CD4-positive, alpha-beta T cell treated with Interleukin-15 for 4 hours (primary cell): ENCODE results near the gene EBF3.

Experiments
- DNase-seq: peaks from one replicate; pipeline ENCODE4 v3.0.0-alpha.2; 2020; ENCODE audit warnings: low spot score

EBF3 gene

DNA sequence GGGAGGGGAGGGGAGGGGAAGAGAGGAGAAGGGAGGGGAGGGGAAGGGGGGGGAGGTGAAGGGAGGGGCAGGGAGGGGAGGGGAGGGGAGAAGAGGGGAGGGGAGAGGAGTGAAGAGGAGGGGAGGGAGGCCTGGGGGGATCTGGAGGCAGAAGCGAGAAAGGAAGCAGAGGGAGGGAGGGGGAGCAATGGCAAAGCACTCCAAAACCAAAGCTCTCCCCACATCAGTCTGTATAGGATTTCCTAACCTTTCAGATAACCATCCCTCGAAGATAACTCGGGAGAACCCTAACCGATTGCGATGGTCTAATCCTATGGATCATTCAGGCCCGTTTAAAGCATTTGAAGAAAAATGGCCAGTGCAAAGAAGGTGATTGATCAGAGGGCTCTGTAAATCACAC, 19.0 kb downstream of the EBF3 start:
- DNase-seq = no peak

DNA sequence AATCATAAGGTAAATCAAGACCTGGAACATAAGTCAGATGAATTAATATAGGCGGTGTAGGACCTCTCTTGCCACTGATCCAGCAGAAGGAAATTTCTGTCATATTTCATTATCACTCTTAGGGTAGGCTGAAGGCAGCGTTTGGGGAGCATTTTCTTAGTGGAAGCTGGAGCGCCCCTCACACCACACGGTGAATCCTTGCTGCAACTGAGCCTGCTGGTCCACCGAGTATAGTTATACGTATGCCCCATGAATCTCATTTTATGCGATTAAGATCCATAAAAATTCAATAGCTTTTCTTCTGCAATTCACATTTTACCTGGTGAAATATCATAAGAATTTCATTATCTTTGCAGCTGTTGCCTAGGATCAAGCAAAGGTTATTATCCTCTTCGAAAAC, 19.6 kb downstream of the EBF3 start:
- DNase-seq = no peak

DNA sequence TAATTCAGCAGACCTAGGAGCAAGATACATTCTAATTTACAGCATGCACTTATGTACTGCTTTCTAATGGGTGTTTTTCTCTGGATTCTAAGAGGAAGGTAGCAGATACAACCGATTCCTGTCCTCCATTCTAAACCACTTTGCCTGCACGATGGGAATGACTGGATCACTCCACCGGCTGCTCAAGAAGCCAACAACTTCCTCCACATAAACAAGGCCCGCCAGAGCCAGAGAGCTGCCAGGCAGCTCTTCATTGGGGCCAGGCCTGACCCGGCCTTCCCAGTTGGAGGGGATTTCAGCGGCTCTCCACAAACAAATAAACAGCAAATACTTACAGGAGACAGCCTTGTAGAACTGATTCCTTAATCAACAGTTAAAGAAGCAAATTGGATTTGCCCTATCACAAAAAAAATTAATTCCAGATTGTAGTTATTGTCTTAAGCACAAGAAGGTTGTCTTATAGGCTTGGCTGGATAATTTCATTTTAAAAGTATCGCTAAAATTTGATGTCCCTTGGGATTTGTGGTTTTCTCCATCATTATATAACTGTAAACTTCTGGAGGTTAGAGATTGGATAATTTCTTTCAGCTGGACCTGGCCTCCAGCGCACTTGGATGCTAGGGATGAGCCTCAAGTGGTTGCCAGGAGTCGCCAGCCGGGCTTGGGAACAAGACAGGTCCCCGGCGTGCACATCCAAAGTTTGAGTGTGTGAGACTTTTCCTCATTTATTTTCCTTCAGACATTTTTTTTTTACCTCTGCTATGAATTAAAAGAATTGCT, 20.9 kb downstream of the EBF3 start:
- DNase-seq = no peak

DNA sequence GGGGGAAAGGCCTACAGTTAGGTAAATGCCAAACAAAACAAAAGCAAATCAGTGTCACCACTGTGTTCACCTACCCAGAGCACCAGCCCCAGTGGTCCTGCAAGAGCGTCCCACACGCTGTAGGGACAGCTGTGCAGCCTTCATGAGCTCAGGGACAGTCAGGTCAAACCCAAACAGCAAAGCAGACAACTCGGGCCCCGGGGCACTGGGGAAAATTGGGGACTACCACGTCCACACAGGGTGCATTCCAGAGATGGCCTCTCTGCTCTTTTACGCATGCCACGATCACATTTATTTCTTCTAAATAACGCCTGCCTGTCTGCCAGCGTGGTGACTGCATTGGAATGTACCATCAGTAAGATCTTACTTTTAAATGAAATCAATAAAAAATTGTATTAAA, 21.7 kb downstream of the EBF3 start:
- no peak for DNase-seq

DNA sequence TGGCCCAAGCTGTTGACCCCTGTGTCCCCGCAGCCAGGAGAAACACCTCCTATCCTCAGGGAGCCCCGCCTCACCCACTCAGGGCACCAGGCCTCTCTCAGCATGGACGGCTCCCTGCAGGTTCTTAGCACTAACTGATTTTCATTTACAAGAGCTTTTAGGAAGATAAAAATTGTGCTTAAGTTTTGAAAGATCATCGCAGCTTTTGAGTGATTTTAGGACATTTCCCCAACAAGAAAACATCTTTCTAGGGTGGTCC, 22.1 kb downstream of the EBF3 start:
- DNase-seq = no peak

DNA sequence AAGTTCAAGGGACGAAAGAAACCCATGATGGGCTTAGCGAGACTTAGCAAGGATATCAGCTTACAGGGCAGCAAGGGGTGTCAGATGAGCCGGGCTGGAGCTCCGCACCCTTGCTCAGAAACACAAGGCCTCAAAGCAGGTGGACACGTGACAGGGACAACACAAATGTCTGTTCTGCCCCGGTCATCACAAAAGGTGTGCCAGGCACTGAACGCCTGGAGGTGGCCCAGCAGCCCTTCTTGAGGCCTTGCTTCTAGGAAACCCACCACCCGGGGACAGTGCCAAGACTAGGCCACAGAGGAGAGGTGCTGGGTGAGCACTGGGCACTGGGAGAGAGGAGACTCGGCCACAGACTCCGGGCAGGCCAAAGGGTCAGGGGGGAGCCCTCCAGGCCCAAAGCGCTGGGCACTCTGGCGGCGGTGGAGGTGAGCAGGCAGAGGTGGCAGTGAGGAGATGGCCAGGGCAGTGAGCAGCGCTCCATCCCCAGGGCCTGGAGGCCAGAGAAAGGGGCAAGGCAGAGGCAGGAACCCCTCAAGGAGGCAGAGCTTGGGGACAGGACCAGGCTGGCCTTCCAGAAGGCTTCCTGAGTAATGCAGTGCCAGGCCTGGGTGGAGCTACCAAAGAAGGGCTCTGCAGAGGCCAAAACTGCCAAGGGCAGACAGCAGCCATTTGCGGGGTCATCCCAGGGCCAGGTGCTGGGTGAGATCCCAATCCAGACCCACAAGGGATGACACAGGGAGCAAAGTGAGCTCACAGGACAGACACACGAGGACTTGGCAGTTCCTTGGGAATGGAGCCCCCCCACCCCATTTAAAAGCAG, 22.7 kb downstream of the EBF3 start:
- no peak for DNase-seq

DNA sequence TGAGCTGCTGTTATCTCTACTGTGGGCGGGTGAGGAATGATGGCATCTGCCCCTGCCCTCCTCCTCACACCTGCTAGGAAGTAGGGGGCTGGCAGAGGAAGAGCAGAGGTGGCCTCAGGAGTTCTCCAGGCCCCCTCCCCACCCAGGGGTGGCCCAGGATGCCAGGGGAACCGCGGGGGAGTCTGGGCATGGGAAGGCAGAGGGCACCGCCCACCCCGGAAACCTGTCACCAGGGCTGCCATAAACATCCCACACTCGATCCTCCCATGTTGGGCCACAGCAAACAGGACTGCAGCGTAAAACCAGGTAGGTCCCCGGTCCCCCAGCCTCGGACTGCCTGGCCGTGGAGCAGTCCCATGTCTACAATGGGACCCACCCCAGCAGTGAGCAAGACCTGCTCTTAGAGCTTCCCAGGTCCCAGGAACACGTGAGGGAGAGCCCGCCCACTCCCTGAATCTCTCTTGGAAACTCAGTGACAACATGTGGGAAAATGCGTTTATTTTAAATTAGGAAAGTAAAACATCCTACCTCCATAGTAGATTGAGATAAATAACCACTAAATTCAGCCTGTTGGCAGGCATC, 23.4 kb downstream of the EBF3 start:
- DNase-seq = no peak

DNA sequence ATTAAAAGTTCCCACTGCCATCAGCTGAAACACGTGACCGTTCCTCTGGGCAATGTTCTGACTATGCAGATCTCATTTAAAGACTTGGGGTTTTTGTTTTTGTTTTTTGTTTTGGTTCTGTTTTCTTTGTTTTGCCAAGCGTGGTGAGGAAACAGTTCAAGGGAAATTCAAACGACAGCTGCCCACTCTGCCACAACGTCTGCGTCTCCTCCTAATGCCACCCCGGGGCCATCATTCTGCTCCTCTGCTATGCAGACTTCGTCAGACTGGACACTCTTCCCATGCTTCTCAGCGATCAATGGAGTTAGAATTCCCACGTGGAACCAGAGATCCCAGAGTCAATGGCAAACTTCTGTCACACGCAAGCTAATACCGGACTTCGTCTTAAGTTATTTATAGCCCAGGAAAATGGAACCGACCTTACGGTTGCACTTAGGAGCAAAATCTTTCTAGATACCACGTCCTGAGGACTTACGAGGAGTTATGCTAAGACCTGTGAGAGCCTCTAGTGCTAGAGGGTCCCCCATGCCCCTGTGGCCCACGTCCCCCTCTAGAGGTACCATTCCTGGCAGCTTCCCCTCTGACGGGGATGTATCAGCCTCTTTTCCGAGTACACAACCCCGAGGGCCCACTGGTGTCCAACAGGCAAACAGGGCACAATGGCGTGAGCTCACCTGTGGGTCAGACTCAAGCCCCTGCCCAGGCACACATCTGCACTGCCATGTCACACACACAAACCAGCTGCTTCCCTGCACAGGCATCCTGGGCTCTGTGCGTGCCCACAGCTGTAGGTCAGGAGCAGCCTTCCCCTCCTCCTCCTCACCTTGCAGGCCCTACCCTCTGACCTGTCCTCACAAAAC, 24.4 kb downstream of the EBF3 start:
- no peak for DNase-seq

DNA sequence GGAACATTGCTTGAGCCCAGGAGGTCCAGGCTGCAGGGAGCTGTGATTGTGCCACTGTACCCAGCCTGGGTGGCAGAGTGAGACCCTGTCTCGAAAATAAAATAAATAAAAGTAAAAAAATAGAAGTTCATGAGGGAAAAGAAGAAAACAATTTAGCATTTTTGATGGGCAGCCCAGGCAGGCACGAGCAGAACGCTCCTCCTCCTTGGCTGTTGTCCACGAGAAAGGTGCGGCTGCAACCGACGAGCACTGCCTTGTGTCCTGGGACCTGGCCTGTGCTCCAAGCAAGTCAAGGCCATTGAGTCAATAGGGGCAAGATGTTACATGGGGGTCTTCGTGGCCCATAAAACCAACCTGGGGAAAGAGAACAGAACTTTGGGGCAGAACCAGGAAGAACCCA, 25.6 kb downstream of the EBF3 start:
- no peak for DNase-seq

DNA sequence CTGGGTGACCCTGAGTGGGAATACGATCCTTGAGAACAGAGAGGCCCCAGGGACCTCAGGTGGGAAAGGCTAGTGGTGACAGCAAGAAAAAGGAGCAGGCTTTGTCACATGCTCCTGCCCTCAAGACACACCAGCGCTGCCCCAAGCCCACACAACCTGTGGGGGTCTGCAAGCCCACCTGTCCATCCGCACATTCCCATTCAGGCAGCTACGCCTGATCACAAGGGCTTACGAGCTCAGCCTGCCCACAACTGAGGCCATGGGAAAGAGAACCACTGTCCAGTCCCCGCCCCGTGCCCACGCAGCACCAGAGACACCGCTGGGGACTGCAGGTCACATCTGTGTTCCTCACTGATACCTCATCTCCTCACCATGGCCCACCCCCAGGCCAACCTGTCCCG, 26.7 kb downstream of the EBF3 start:
- no peak for DNase-seq

DNA sequence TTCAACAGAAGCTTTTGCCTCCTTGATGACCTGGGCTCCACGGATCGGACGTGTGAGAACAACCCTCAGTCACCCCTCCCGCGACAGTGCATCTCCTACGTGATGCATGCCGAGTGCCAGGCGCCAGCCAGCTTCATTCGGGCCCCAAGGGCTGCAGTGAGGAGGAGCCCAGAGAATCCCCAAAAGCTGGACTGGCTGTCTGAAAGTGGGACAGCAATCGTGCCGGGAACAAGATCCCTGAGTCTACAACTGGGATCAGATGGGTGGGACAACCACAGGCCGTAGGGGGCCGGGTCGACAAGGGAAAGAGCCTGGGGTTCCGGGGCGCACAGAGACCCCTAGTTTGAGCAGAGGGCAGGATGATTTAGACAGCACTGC, 27.2 kb downstream of the EBF3 start:
- DNase-seq = no peak

DNA sequence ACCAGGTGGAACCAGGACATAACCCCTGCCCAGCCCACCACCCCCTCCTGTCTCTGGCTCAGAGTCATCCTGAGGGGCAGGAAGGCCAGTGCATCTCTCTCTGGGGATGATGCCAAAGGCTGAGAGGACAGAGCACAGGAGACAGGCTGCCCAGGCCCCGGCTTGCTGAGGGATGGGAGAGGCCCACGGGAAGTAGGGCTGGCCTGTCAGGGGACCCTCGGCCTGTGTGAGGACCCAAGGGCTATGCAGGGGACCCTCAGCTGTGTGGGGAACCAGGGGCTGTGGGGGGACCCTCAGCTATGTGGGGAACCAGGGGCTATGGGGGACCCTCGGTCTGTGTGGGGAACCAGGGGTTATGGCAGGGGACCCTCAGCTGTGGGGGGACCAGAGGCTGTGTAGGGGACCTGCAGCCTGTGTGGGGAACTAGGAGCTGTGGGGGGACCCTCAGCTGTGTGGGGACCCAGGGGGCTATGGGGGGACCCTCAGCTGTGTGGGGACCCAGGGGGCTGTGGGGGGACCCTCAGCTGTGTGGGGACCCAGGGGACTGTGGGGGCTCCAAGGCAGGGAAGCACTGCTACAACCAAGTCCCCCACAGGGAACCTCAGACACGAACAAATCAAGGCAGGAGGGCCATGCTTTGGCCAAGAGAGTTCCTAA, 27.7 kb downstream of the EBF3 start:
- DNase-seq = no peak

DNA sequence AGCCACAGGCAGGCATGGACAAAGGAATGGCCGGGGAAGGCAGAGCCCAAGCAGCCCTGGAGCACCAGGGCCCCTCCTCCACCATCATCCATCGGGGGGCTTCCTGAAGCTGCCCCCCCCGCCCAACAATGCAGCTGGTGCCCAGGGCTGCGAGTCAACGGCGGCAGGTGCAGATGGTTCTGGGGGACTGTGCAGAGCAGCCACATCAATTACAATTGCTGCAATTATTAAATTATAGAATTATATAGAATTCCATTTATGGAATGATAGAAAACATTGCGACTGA, 28.3 kb downstream of the EBF3 start:
- DNase-seq = no peak

DNA sequence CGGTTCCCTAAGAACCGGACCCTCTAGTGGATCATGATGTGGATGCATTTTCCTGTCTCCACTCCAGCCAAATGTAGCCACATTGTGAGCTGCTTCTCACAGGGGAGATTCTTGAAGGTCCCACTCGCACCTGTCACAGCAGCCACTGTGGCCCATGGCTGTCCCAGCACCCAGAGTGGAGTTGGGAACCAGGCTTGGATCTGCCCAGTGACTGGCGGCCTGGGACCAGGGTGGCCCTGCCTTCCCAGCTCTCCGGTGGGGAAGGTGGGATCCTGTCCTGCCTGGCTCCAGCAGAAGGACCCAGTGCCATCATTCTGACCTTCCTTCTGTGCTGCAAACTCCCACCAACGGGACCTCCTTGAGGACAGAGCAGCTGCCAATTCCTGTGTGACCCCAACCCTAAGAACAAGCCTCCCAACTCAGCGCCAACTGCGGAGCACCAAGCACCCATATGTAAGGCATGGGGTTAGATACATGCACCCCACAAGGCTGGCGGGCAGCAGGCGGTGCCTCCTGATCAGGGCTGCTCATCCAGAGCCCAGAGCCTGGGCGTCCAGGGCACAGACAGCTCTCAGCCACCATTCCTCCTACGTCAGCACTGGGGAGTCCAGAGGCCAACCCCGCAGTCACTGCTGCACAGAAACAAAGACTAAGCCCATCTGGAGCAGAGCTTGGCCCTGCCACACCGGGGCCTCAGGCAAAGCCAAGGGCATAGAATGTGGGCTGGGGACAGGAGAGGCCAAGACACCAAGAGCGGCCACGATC, 28.8 kb downstream of the EBF3 start:
- no peak for DNase-seq

DNA sequence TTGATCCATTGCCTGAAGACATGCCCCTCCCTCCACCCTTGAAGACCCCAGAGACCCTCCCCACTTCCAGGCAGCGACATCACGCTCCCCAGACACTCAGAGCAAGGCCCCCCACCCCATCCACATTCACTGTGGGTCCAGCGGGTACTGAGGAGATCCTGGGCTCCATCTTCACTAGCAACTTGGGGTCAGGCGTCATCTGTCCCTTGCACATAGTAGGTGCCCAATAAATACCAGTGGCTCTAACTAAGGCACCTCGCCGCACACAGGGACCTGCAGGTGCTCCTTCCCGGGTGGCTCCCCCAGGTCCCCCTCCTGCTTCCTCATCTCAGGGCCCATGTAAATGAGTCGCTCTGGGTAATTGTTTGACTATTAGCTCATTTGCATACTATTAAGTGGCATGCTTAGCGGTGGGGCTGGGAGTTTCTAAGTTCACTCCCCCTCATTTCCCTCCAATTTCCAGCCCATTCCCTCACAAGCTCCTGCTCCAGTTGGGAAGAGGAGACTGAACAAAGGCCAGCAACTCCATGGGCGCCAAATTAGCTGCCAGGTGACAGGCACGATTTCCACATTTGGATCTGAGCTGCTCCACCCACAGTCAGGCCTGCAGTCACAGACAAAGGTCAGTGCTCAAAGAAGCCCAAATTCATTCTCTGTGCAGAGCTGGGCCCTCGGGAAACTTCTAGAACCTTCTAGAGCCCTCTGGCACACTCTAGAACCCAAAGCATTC, 29.7 kb downstream of the EBF3 start:
- no peak for DNase-seq

DNA sequence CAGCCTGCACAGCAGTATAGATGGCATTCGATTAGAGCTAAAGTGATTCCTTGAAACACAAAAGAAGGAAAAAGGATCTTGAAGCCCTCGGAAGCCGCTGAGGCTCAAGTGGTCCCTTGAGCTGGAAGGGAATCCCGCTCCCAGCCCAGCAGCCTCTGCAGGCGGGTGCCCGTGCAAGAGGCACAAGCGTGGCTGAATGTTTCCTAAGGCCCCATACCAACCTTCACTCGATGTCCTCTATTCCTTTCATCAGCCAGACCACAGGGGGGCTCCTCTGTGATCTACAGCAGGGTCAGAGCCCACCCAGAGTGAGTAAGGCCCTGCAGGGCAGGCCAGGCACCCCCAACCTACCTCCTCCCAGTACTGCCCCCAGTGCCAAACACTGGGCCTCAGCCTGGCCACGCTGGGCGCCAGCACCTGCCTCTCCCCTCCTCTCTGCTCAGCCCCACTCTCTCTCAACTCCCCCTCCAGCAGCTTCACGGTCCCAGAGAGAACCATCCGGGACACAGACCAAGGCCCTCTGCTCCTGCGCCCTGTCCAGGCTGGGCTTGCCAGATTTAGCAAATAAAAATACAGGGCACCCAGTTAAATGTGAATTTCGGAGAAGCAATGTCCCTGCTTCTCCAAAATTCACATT, 30.5 kb downstream of the EBF3 start:
- DNase-seq = no peak

DNA sequence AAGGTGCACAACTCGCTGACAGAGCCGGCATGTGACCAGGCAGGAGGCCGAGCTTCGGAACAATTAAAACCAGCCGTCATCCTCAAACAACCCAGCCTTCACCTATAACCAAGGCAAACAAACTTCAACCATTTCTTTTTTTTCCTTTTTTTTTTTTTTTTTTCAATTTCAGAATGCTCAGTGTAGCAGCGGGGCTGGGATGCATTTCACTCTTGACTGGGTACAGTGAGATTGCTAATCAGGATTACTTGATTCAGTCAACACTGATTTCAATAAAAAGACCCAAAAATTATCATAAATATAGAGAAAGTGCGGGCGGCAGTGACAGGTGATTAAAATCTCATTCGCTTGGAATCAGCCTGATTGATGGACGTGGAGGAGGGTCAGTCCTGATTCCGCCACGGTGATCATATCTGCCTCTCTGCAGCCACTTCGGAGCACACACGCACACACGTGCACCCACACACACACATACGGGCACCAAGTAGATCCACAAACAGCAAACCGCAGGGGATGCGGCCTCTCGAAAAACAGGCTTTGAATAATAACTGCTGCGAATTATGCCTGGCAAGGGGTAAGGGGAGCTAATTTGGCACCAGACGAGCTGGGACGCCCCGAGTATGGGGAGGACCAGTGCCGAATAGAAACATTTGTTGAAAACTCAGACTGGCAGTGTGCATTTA, 31.2 kb downstream of the EBF3 start:
- no peak for DNase-seq

DNA sequence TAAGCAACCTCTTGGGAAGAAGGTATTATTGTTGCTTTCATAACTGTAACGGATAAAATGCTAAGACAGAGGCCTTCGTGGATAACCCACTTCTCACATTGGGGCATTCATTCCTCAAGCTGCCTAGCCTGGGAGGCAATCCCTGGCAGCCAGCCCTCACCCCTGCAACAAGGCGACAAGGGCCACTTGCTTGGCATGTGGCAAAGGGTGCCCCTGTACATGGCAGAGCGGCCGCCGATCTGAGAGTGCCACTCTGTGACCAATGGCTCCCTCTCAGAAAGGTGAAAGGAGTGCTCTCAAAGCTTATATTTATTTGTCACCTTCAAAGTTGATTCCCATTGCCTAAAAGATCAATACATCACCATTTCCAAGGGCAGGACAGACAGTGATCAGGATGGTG, 31.9 kb downstream of the EBF3 start:
- DNase-seq = no peak

DNA sequence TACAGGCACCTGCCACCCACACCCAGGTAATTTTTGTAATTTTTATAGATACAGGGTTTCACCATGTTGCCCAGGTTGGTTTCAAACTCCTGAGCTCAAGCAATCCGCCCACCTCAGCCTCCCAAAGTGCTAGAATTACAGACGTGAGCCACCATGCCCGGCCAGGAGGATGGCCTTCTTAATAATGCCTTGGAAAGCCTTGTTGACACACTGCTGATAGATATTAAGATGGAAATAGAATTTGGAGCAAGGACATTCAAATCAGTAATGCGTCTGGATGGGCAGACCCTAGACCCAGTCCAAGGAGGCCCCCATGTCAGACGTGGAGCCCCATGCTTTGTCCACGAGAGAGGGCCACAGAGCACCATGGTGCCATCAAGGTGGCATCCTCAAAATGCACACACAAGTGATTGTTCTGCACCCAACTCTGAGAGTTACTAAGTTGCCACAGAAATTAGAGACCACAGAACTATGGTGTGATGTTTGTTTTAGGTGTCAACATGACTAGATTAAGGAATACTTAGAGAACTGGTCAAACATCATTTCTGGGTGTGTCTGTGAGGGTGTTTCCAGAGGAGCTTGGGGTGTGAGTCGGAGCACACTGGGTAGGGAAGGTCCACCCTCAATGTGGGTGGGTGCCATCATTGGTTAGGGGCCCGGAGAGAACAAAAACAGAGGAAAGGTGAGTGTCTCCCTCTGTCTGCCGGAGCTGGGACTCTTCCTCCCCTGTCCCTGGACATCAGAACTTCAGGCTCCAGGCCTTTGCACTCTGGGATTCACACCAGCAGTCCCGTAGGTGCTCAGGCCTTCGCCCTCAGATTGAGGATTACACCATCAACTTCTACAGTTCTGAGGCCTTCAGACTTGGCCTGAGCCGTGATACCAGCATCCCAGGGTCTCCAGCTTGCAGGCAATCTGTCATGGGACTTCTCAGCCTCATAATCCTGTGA, 34.5 kb downstream of the EBF3 start:
- no peak for DNase-seq
